Stimulated activated CD8-positive, alpha-beta memory T cell treated with anti-CD3 and anti-CD28 coated beads, Interleukin-12 subunit alpha, Interleukin-12 subunit beta, amount 100 ng/mL, for 4 hours (primary cell): ENCODE measurements around the gene FEZ2.

Experiments
- DNase-seq: peaks from one replicate; pipeline ENCODE4 v3.0.0-alpha.2; 2020; ENCODE audit warnings: low read depth

FEZ2 gene

DNA sequence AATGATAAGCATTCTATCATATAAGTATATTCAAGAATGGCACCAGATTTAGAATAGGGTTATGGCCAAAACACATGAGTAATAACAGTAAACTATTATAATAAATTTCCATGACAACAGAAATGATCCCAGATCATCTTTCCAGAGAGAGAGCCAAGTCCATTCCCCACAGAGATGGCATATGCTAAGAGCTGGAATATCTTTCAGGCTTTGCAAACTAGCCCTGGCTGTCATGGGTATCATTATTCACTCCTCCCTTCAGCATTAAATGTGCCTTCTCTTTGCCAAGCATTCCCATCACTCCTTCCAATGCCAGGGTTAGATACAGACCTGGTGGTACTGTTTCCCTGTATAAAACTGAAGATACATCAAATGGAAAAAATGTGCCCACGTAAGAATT is 10.9 kb downstream of the FEZ2 start:
- no peak for DNase-seq

- no peak for DNase-seq
Measured at GRCh38 chr2:36586672-36587071, 11.3 kb downstream of the FEZ2 start.

DNA sequence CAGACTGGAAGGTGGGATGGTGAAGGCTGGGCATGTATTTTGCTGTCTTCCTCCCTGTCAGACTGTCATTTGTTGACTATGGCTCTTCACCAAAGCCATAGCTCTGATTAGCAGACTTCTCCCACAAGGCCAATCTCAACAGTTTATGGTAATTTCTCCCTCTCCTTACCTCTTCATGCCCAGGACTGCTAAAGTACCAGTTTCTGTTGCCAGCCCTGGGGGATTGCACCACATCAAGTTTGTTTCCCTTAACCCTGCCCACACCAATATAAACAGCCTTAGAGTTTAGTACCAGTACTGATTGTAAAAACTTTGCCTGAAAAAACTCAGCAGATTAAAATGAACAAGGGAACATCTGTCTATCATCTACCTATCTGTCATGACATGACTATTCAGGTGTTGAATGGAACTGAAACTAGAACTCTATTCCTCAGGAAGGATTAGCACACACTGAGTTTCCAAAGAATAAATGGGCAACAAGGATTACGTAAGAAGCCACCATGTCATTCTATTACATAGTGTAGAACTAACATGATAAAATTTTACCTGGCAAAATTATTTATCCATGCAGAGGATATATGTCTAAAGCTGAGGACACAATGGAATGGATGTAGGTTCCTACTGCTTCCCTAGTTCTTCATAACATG is 13.7 kb downstream of the FEZ2 start:
- DNase-seq: no peak

- no peak for DNase-seq
Measured at GRCh38 chr2:36582951-36583350, 15.0 kb downstream of the FEZ2 start.

DNA sequence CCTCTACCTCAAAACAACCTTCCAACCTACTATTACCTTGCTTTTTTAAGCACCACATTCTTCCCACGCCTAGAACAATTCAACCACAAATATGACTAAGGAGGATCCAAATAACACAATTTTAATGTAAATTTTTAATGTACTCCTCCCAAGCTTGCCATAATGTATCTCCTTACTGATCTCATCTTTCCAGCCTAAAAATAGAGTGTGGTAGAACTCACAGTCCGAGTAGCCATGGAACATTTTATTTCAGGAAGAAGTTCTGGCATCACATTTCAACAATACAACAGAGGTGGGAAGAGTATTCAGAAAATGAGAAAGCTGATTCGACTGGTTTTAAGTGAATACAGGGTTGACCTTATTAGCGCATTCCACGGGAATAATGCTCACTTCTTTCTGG is 15.4 kb downstream of the FEZ2 start:
- DNase-seq: no peak

DNA sequence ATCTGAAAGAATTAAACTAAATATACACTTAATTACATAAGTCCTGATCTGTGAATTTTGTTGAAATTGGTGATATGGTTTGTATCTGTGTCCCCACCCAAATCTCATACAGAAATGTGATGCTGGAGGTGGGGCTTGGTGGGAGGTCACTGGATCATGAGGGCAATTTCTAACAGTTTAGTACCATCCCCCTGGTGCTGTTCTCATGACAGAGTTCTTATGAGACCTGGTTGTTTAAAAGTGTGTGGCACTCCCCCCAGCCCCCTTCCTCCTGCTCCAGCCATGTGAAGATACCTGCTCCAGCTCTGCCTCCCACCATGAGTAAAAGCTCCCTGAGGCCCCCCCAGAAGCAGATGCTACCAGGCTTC is 18.7 kb downstream of the FEZ2 start:
- no peak for DNase-seq

DNA sequence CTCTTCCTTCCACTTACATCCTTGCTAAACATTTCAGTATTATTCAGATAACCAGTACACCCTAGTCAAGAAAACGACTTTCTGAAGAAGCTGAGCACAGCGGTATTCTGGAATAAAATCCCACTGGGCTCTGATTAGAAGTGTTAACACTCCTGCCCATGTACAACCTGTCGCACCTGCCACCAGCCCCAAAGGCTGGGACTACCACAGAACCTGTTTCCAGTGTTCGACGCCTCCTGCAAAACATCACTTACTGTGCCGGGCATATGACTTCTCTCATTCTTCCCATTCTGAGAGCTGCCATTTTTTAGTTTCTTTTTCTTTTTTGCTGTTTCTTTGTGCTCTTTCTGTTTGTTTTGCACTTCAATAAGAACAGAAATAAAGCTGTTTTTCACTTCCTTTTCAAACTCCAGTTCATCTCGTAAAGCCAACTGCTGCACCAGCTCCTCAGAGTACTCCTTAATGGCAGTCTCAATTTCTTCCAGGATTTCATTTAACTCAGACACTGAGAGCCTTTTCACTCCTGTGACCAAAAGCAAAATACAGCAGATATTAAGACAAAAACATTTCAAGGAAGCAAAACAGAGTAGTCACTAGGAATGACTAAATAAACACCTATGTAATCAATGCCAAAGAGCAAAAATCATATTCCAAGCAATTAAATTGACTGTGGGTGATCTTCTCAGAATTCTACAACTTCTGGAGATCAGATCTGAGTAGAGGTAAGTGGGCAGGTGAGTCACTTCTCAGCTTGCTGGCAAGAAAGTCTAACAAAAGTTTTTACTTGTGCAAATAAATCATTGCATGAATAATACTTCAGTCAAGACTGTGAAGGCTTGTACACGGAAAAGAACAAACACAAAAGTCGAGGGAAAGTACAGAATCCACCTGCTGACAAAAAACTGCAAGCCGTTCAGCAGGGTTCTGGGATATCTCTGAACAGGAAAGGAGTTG is 19.3 kb downstream of the FEZ2 start:
- DNase-seq: no peak

DNA sequence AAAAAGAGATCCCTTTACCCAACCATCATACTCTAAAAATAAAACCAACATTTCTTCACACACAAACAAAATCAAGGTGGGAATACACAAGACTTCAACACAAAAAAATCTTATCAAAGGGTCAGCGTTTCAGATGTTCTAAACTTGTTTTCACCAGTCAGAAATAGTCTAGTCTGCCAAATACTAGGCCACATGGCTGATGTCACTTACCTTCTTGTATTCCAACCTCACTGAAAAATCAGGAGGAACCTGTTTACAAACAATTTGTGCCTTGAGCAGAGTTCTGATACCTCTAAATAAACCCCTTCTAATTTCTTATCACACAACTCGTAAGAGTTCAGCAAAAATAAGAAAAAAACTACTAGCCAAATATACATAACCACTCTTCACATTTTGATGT is 20.1 kb downstream of the FEZ2 start:
- DNase-seq: no peak

DNA sequence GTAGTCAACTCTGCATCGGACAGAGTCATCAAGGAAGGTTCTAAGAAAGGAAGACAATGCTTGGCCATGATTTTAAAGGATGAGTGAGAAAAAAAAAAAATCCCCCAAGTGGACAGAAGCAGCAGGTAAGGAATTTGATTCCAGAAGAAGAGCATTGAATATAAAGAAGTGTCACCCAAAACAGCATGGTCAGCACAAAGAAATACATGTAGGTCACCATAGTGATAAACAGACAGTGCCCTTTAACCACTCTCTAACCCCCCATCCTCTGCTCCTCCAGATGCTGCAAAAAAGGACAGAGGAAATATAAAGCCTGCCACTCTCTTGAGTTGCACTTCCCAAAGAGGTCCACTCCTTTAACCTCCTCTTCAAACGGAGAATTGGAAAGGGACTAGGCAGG is 23.4 kb downstream of the FEZ2 start:
- no peak for DNase-seq

GRCh38 chr2:36573165-36573564 is 24.8 kb downstream of the FEZ2 start:
- no peak for DNase-seq

GRCh38 chr2:36572719-36573059 is 25.3 kb downstream of the FEZ2 start:
- DNase-seq: no peak

GRCh38 chr2:36572054-36572718 is 25.8 kb downstream of the FEZ2 start:
- DNase-seq: no peak

GRCh38 chr2:36570416-36570815 is 27.6 kb downstream of the FEZ2 start:
- no peak for DNase-seq

GRCh38 chr2:36569267-36569856 is 28.6 kb downstream of the FEZ2 start:
- DNase-seq: no peak

GRCh38 chr2:36568516-36569246 is 29.3 kb downstream of the FEZ2 start:
- DNase-seq: no peak

GRCh38 chr2:36567711-36568408 is 30.1 kb downstream of the FEZ2 start:
- DNase-seq: no peak

- DNase-seq: no peak
Measured at GRCh38 chr2:36566887-36567286, 31.1 kb downstream of the FEZ2 start.

DNA sequence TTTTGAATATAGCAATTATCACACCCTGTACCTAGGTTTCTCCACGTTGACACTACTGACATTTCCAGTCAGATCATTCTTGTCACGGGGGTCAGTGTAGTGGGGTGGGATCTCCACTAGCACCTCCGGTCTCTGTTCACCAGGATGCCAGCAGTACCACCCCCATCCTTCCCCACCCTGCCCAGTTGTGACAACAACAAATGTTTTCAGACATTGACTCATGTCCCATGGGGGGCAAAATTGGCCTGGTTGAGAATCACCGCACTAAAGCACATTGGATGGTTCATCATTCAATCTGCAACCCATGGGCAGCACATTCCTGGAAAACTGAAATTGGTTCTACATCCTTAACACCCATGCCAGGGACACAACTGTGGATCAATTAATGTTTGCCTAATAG is 32.3 kb downstream of the FEZ2 start:
- DNase-seq: no peak

DNA sequence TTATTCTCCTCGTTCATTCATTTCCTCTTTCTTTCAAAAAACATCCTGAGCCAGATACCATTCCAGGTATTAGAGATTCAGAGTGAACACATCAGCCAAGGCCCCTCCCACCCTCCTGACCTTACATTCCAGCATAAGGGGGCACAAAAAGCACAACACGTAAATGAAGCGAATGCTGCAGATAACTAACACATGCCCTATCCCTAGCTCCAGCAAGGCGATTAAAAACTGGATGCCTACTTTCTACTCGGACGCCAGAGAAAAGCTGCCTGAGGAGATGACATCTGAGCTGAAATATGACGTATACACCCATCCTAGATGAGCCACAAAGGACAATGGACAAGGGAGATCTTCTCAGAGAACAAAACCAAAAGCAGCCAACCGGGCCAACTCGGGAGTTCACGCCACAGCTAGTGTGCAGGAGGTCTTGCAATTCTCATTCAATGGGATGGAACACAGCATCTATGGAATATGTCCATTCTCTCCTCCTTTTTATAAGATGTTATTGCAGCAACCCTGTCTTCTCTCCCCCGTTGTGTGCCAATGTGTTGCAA is 33.5 kb downstream of the FEZ2 start:
- DNase-seq: no peak

DNA sequence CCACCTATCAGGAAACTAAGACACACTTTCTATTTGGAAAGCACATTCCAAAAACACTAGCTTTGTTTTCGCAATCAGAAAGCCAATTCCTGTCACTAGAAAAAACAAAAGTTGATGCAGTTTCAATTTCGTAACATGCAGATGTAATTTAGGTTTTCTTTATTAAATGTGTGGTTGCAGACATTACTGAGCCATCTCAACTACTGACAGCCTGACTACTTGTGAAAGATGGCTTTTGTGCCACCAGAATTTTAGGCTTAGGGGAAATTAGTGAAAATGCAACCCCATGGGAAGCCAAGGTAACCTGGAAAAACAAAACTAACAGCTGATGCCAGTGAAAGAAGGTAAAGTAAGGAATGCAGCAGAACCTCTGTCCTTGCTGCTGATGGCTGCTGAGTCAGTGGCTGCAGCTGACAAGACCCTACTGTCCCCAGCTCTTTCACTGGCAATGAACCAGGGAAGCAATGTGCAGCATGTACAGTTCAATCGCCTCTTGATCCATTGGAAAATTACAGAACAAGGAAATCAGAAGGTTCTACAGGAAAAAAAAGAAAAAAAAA is 34.9 kb downstream of the FEZ2 start:
- DNase-seq: no peak

- DNase-seq: no peak
Measured at GRCh38 chr2:36562240-36562639, 35.7 kb downstream of the FEZ2 start.
